Activated CD8-positive, alpha-beta memory T cell treated with anti-CD3 and anti-CD28 coated beads for 1 hour (primary cell): ENCODE measurements around the gene SFT2D2.

ENCODE experiments used
- DNase-seq, 2 donors: peaks; one replicate each; pipeline ENCODE4 v3.0.0-alpha.2; 2020; ENCODE audit warnings: low read depth in 1 of 2; ENCODE audit errors: extremely low read depth in 1 of 2

SFT2D2 gene

DNA sequence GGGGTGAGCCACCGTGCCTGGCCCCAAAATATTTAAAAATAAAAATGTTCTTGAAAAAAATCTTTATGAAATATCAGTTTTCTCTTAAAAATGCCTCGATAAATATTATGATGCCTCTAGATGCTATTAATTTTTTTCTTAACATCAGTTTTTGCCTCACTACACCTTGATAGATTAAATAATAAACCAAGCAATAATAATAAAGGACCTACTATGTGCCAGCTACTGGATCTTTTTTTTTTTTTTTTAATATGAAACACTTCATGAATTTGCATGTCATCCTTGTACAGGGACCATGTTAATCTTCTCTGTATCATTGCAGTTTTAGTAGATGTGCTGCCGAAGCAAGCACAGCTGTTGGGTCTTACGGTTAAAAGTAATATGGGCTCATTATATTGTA, 37.3 kb downstream of the SFT2D2 start:
- DNase-seq = no peak

DNA sequence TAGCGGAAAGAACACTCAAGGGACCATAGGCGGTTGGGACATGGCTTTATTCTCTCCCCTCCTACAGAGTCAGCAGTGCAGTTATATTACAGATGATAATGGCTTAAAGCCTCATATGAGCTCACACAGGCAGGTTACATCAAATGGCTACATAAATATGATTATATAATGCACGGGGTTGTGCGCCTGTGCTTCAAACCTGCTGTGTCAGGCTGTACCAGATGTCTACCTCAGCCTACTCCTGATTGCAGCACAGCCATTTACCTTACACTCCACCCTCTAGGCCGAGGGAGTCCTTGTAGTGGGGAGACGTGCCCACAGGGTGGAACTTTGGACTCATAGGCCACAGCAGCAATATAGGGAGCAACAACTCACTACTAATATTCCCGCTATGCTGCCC, 38.5 kb downstream of the SFT2D2 start:
- no peak for DNase-seq

DNA sequence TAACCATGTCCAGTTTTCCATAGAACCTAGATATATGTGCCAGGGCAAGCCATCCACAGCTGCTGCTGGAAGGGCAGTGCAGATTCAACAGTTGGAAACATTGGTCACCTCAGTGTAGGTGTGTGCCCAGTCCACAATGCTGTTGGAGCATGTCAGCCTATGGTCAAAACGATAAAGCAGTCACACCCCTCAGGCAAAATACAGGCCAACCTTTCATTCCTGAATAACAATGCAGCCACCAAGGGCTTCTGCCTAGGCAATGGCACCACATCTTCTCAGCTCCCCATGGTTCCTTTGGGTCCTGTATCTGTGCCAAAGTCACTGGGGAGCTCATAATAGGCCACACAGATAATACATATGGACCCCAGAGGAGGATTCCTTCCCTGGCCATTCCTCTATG, 39.8 kb downstream of the SFT2D2 start:
- DNase-seq = no peak

DNA sequence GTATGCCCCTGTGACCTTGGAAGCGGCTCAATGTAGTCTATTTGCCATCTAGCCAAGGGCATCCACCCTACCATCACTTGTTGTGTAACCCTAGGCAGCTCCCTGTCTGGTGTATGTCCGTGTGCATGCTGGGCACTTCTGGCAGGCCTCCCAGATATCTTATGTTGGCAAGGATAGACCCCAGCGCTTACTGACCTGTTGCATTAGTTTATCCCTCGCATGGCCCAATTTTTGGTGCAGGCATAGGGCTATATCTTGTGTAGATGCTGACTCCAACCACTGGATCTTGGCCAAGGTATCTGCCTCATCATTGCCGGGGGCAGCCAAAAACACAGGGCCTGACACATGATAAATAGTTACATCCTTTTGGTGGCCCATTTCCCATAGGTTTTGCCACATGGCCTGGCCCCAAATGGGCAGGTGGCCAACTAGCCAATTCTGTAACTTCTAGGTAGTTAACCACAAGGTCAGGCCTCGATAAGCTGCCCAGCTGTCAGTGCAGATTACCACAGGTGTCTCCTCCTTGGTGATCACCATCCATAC, 40.9 kb downstream of the SFT2D2 start:
- DNase-seq = no peak

DNA sequence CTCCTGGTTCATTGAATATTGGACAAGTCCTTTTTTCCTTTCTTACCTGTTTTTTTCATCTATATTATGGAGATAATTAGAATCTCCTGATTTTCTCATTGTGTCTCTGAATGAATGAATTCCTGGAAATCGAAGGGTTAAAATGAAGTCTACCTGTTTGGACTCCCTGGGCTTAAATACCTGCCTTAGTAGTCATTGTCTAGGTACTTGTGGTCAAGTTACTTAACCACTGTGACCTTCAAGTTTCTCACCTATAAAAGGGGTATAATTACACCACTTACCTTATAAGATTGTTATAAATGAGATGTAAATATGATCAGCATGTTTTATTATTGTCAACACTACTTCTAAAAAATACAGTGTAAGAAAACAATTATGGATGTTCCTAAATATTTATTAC, 45.8 kb downstream of the SFT2D2 start:
- DNase-seq = no peak

DNA sequence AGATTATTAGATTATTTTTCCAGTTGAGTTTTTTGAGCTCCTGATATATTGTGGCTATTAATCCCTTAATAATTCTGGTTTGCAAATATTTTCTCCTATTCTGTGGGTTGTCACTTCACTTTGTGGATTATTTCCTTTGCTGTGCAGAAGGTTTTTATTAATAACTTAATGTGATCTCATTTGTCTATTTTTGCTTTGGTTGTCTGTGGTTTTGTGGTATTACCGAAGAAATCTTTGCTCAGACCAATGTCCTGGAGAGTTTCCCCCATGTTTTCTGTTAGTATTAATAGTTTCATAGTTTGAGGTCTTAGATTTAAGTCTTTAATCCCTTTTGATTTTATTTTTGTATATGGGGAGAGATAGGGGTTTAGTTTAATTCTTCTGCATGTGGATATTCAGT, 47.8 kb downstream of the SFT2D2 start:
- no peak for DNase-seq

DNA sequence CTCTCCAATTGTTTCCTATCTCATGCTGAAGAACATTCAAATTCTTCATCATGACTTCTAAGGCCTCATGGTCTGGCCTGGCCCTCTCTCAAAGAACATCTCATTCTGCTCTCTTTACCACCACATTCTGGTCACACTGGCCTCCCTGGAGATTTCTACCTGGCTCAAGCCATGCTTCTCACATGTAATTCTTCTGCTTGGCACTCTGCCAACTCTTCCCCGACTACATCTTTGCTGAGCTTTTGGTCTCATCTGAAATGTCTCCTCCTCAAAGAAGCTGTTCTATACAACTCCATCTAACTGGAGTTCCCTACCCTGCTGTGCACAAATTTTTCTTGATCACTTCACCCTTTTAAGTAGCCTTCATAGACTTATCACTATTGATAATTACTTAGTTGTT, 53.4 kb downstream of the SFT2D2 start:
- no peak for DNase-seq

DNA sequence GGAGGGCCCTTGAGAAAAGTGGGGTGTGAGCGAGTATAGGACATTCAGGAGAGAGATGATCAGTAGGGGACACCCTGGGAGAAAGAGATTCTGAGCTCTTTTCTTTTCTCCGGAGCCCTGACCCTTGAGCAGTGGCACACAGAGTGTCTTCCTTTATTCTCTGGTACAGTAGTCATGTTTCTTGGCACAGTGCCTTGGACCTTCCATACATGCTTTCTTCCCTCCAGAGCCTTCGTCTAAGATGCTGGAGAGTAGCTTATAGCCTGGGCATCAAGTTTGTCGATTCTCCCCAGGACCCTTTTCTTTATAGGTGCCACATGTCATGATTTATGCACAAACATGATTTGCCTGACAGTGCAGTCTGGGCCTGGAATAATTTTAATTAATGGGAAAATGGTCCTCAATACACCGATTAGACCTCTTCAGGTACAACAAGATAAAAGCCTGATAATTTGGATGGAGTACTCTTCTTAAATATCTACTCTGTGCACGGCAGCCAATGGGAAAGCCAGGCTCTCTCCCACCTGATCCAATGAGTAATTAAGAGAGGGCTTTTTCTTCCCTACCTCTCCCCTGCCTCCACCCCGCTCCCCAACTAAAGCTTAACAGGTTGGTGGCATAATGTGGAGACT, 54.6 kb downstream of the SFT2D2 start, which contains the start of gene TBX19:
Gene TBX19, plus strand, starts transcription at position 582 of the 632 bp plus-strand sequence. CDS start 214 bp downstream, outside the sequence.
- DNase-seq = no peak

DNA sequence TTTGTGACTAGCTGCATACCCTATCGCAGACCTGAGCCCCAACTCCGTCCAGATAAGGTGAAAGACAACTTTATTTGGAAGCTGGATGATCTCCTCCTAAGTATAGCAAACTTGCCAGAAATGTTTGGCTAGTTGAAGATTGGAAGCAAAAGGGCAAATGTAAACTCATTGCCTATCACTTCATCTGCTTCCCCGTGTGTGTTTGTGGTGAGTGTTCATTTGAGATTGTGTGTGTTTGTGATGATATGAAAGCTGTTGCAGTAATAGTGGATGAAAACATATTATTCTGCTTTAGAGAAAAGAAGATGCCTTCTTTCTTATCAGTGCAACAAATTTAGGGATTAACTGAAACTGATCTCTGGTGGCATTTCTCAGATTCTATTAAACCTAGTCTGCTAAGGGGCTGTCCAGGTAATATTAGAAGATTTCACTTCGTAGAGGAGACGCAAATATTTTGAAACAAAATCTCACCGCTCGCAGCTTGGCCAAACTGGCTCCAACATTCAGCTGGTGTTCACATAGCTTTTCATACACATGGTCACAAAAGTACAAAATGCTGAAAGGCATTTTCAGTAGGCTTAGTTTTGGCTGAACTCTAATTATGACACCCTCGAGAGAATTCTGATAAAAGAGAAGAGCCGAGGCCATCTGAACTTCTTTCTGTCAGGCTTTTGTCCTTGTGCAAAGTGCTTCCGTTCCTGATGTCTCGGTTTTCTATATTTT, 56.0 kb downstream of the SFT2D2 start:
- no peak for DNase-seq

DNA sequence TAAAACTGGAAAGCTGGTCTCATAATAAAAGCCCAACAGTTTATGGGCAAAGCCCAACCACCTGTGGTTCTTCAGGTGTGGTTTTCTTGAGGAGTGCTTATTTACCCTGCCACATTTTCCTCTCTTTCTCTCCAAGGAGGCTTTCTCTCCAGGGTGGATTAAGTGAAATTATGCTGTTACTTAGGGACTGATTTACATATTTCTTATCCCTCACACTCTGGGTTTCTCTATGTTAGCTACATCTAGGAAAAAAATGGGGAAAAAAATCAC, 59.7 kb downstream of the SFT2D2 start:
- DNase-seq = no peak

DNA sequence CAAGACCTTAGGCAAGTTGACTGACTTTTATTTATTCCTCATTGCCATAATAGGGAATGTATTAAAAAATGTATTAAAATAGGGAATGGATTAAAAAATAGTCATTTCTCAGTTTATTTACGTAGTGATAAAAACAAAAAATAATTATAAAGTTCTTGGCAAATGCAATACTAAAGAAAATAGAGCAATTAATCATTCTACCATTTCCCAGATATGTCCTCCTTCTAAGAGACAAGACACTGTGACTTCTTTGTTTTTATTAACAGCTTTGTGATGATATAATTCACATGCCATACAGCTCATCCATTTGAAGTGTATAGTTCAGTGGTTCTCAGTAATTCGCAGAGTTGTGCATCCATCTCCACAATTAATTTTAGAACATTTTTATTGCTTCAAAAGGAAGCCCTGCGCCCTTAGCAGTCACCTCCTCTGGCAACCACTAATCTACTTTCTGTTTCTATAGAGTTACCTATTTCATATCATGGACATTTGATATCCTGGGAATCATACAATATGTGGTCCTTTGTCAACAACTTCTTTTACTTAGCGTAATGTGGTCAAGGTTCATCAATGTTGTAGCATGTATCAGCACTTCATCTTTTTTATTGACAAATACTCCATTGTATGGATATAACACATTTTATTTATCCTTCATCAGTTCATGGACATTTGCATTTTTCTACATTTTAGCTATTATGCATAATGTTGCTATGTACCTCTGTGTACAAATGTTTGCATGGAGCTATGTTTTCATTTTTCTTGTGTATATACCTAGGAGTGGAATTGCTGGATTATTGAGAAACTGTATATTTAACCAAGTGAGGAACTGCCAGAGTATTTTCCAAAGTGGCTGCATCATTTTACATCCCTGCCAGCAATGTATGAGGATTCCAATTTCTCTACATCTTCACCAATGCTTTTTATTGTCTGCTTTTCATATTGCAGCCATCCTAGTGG, 60.4 kb downstream of the SFT2D2 start:
- no peak for DNase-seq

DNA sequence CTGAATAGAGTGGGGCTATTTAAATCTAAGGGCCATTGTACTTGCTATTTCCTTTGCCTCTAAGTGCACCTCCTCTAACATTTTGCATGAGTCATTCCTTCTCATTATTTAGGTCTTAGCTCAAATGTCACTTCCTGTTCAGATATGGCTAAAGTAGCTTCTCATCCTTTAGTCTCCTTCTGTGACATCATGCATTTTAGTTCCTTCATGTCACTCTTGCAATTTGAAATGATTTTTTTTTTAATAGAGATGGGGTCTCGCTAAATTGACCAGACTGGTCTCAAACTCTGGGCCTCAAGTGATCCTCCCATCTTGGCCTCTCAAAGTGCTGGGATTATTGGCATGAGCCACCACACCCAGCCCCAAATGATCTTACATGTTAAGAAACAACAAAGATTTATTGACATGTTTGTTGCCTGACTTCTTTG, 61.4 kb downstream of the SFT2D2 start:
- no peak for DNase-seq

DNA sequence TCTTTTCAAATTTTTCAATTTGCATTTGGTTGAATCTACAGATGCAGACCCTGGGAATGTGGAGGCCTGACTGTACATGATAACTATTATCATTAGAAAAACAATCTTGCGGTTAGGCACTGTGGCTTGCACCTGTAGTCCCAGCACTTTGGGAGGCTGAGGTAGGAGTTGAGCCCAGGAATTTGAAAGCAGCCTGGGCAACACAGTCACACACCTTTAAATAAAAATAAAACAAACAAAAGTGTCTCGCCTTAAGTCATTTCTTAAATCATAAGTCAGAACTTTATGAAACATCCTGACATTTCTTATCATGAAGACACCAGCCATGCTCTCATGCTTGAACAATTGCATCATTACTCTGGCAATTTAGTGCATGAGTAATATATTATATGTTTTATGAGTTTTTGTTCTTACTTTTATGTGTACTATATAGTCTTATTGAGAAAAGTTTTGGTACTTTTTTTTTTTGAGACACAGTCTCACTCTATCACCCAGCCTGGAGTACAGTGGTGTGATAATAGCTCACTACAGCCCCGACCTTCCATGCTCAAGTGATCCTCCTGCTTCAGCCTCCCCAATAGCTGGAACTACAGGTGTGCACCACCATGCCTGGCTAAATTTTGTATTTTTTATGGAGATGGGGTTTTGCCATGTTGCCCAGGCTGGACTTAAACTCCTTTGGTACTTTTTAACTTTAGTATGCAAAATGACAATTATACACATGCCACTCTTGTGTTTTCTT, 62.7 kb downstream of the SFT2D2 start:
- DNase-seq = no peak

DNA sequence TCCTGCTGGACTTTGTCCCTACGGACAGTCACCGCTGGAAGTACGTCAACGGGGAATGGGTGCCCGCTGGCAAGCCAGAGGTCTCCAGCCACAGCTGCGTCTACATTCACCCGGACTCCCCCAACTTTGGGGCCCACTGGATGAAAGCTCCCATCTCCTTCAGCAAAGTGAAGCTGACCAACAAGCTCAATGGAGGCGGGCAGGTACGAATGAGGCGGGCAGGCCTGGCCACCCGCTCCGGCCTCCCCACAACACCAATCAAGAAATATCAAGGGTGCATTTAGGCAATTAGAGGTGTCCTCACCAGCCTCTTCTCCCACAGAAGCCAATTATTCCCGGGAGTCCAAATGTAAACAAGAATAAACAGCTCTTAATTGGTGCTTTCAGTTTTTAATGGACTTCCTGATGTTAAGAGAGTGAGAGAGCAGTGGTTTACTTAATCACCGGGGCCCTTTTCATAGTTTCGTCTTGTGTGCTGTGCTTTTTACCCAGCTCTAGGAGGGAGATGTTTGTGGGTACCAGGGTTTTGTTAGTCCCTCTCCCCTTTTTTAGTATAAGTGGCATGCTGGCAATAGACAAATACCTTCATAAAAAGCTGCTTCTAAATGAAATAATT, 65.5 kb downstream of the SFT2D2 start:
- DNase-seq = no peak

DNA sequence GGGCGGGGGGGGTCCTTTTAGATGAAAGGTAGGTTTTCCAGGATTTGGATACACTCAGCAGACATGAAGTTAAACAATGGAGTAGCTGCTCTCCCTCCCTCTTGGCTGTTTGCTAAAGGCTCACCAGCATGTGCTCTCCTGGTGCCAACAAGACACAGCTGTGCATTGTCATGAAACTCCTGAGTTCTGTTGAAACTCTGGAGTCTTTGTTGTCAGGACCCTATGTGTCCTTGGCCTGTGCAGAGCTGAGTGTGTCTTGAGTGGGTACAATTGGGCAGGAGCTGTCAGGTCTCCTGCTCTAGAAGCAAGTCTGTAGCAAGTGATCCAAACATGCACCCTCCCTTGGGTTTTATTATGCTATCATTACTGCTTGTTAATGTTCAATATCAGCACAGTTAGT, 67.6 kb downstream of the SFT2D2 start:
- no peak for DNase-seq

DNA sequence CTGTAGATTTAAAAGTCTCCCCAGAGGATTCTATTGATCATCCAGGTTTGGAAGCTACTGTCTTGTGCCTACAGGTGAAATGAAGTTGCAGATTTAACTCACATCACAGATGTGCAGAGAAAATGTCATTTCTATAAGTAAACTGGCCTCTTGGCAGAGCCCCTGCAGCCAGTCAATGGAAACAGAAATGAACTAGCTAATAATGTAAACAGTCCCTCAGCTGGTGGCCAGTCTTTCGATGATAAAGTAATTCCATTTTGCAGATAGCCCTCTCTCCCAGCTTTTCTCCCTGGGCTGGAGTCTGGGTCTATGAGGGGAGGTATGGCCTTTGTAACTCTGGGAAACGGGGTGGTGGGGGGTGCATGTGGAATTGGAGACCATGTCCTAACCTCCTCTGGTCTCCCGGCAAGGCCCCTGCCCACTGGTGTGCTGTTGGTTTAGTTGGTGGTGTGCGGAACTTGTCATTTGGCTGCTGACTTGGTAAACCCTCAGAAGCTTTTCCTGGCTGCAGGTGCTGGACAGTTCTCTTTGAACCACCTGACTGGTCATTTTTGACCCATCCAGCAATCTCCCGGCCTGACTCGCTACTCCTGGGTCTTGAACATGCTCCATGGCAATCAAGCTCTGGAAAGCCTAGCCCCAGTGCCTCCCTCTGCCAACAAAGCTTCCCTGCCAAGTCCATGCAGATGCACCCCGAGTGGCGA, 69.8 kb downstream of the SFT2D2 start:
- no peak for DNase-seq

DNA sequence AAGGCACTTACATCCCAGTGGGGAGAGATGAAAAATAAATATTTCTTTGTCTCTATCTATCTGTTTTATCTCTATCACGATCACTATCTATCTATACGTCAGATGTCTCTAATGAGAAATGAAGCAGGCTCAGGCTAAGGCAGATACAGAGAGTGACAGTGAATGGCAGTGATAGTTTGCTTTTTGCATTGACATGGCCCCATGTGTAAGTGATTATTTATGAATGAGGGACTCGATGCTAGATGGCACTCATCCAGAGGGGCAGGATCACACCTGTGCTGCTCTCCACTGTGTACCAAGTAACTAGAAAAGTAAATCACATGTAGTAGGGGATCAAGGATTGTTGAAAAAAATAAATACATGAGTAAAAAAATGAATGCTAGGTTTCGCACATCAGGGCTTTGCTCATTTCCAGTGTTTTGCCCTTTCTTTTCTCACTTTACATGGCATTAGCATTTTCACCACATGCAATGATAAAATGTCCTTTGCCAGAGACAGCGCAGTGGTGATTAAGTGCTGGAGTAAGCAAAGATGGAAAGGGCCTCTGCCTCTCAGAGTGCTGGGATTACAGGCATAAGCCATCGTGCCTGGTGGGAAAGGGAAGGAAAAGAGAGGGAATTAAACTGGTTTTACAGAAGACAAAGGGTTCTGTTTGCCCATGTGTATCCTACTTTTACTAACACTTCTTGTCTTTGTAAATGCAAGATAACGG, 71.4 kb downstream of the SFT2D2 start:
- DNase-seq = no peak

DNA sequence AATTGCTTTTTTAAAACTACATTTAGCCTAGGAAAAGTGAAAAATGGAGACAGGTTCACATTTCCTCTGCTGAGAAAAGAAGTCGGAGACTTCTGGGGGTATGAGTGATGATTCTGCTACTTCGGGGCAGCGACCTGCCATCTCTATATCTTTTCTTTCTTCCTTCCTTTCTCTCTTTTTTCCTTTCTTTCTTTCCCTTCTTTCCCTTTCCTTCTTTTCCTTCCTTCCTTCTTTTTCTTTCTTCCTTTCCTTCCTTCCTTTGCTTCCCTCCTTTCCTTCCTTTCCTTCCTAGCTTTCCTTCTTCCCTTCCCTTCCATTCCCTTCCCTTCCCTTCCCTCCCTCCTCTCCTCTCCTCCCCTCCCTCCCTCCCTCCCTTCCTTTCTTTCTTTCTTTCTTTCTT, 72.6 kb downstream of the SFT2D2 start:
- no peak for DNase-seq

DNA sequence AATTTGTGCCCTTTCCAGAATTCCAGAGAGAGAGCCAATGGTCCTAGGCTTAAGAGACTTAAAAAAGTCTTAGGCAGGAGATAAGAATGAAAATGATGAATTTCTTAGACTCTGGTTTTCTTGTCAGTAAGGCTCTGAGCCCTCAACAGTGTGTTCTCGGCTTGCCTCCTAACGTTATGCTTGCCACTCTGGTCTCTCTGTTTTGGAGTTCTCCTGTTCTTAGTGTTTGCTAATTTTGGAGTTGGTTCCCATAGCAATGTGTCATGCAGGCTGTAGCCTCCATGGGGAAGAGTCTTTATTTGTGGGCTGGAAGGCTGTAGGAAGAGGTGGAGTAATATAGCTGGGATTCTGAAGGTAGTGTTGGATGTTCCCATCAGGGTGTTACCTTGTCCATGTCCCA, 74.8 kb downstream of the SFT2D2 start:
- DNase-seq = no peak
